Activated T-cell treated with anti-CD3 and anti-CD28 coated beads for 24 hours (primary cell): ENCODE results near the gene MED26.
"Not testable (repeated sequence)": the region's sequence is repeated elsewhere in the genome, so short reads cannot be mapped to it uniquely, and the experiment has no call there.

Source experiments
- DNase-seq: peaks from one replicate; pipeline ENCODE4 v3.0.0-alpha.2; 2020; ENCODE audit warnings: low read depth

MED26 gene

GRCh38 chr19:16628183-16628983, at the start of gene MED26:
MED26 (minus strand) TSS chr19:16628204; CDS start chr19:16627943, 261 bp downstream.
- DNase-seq = peak; percentile 94

GRCh38 chr19:16677055-16677454, 49.1 kb upstream of the MED26 start:
- no peak for DNase-seq

GRCh38 chr19:16676101-16676798, 48.2 kb upstream of the MED26 start:
- no peak for DNase-seq

- not testable (repeated sequence) for DNase-seq
Observed at GRCh38 chr19:16673839-16674238, 45.8 kb upstream of the MED26 start.

- no peak for DNase-seq
Observed at GRCh38 chr19:16673231-16673630, 45.2 kb upstream of the MED26 start.

GRCh38 chr19:16671652-16672274, 43.8 kb upstream of the MED26 start:
- no peak for DNase-seq

- DNase-seq = no peak
Observed at GRCh38 chr19:16670291-16670690, 42.3 kb upstream of the MED26 start.

GRCh38 chr19:16668702-16669101, 40.7 kb upstream of the MED26 start:
- DNase-seq = not testable (repeated sequence)

GRCh38 chr19:16668176-16668575, 40.2 kb upstream of the MED26 start:
- no peak for DNase-seq

- no peak for DNase-seq
Observed at GRCh38 chr19:16661480-16662034, 33.6 kb upstream of the MED26 start.

GRCh38 chr19:16660763-16661479, 32.9 kb upstream of the MED26 start, which contains the start of gene TMEM38A:
TMEM38A (plus strand) TSS chr19:16661139; CDS start chr19:16661218, 79 bp downstream.
- DNase-seq = peak; percentile 5

GRCh38 chr19:16659832-16660708, 32.1 kb upstream of the MED26 start, which contains the start of gene SMIM7:
SMIM7 (minus strand) TSS chr19:16660144; CDS start chr19:16660110, 34 bp downstream.
- peak; percentile 98 for DNase-seq

- no peak for DNase-seq
Observed at GRCh38 chr19:16659464-16659831, 31.4 kb upstream of the MED26 start.

- DNase-seq = no peak
Observed at GRCh38 chr19:16657384-16657783, 29.4 kb upstream of the MED26 start.

- DNase-seq = no peak
Observed at GRCh38 chr19:16655727-16656126, 27.7 kb upstream of the MED26 start.

GRCh38 chr19:16654627-16655026, 26.6 kb upstream of the MED26 start:
- DNase-seq = no peak

- no peak for DNase-seq
Observed at GRCh38 chr19:16654140-16654539, 26.1 kb upstream of the MED26 start.

GRCh38 chr19:16652854-16653253, 24.9 kb upstream of the MED26 start:
- DNase-seq = no peak

GRCh38 chr19:16651421-16652188, 23.6 kb upstream of the MED26 start:
- DNase-seq = not testable (repeated sequence)

- no peak for DNase-seq
Observed at GRCh38 chr19:16650821-16651220, 22.8 kb upstream of the MED26 start.
